Measurements from ENCODE around the gene PPP1R36.

- TF ChIP-seq POLR2AphosphoS5 (IDR thresholded peaks at IDR 0.05; ENCODE audit: borderline replicate concordance, low read depth, low read length) (no peak), EZH2 (IDR thresholded peaks at IDR 0.05) (no peak)
Observed at GRCh38 chr14:64561631-64562030, 11.9 kb downstream of the PPP1R36 start.

Measured in SK-N-MC (cell line).